WTC11 (cell line): Measurements from ENCODE around the gene PTPN12.

Experiments
- ATF1 ChIP-seq: sonication (generic); formaldehyde crosslinking; IDR thresholded peaks from 2 replicates; pipeline ENCODE4 v1.8.1; 2023; ENCODE audit warnings: mild to moderate bottlenecking, moderate library complexity, missing genetic modification reagents
- CREB1 ChIP-seq: sonication (generic); formaldehyde crosslinking; IDR thresholded peaks from 2 replicates; pipeline ENCODE4 v1.8.0; 2023; ENCODE audit warnings: mild to moderate bottlenecking, missing genetic modification reagents
- E2F4 ChIP-seq: sonication (generic); formaldehyde crosslinking; IDR thresholded peaks from 2 replicates; pipeline ENCODE4 v1.8.1; 2022; ENCODE audit warnings: low read depth, mild to moderate bottlenecking, moderate library complexity, missing genetic modification reagents, borderline replicate concordance
- ELF4 ChIP-seq: sonication (generic); formaldehyde crosslinking; IDR thresholded peaks from 2 replicates; pipeline ENCODE4 v1.8.1; 2022; ENCODE audit warnings: low read depth, mild to moderate bottlenecking, moderate library complexity, missing genetic modification reagents
- NR2C2 ChIP-seq: sonication (generic); formaldehyde crosslinking; IDR thresholded peaks from 2 replicates; pipeline ENCODE4 v1.8.0; 2022; ENCODE audit warnings: mild to moderate bottlenecking, missing genetic modification reagents
- SMAD4 ChIP-seq: sonication (generic); formaldehyde crosslinking; IDR thresholded peaks from 2 replicates; pipeline ENCODE4 v1.8.0; 2022; ENCODE audit warnings: mild to moderate bottlenecking, missing genetic modification reagents
- TEAD4 ChIP-seq: sonication (generic); formaldehyde crosslinking; IDR thresholded peaks from 2 replicates; pipeline ENCODE4 v1.8.0; 2022; ENCODE audit warnings: mild to moderate bottlenecking, missing genetic modification reagents
- ZNF121 ChIP-seq: sonication (generic); formaldehyde crosslinking; IDR thresholded peaks from 2 replicates; pipeline ENCODE4 v1.8.0; 2023; ENCODE audit warnings: missing genetic modification reagents
- ZNF232 ChIP-seq: sonication (generic); formaldehyde crosslinking; IDR thresholded peaks from 2 replicates; pipeline ENCODE4 v1.8.0; 2022; ENCODE audit warnings: mild to moderate bottlenecking, missing genetic modification reagents
- ZNF263 ChIP-seq: sonication (generic); formaldehyde crosslinking; IDR thresholded peaks from 2 replicates; pipeline ENCODE4 v1.8.1; 2022; ENCODE audit warnings: low read depth, mild to moderate bottlenecking, moderate library complexity, missing genetic modification reagents
- ZNF317 ChIP-seq: sonication (generic); formaldehyde crosslinking; IDR thresholded peaks from 2 replicates; pipeline ENCODE4 v1.8.1; 2023; ENCODE audit warnings: low read depth, mild to moderate bottlenecking, moderate library complexity, missing genetic modification reagents, borderline replicate concordance
- TF ChIP-seq, protein P1 (sequence below): fragments of 200-600 bp; IDR thresholded peaks from 2 replicates; pipeline ENCODE4 v1.8.0; 2022; ENCODE audit warnings: antibody characterized with exemption
- TF ChIP-seq, protein P2 (sequence below): sonication (generic); formaldehyde crosslinking; IDR thresholded peaks from 2 replicates; pipeline ENCODE4 v1.8.0; 2022; ENCODE audit warnings: mild to moderate bottlenecking, missing genetic modification reagents
- TF ChIP-seq, protein P3 (sequence below): sonication (generic); formaldehyde crosslinking; IDR thresholded peaks from 2 replicates; pipeline ENCODE4 v1.8.1; 2022; ENCODE audit warnings: mild to moderate bottlenecking, missing genetic modification reagents, moderate library complexity, borderline replicate concordance

GRCh38 chr7:77627309-77627676 lies 90.2 kb downstream of the PTPN12 start:
- TF ChIP-seq NR2C2 (CRISPR knock-in tag): no peak
- TF ChIP-seq CREB1 (CRISPR knock-in tag): no peak
- TF ChIP-seq, protein P1, sequence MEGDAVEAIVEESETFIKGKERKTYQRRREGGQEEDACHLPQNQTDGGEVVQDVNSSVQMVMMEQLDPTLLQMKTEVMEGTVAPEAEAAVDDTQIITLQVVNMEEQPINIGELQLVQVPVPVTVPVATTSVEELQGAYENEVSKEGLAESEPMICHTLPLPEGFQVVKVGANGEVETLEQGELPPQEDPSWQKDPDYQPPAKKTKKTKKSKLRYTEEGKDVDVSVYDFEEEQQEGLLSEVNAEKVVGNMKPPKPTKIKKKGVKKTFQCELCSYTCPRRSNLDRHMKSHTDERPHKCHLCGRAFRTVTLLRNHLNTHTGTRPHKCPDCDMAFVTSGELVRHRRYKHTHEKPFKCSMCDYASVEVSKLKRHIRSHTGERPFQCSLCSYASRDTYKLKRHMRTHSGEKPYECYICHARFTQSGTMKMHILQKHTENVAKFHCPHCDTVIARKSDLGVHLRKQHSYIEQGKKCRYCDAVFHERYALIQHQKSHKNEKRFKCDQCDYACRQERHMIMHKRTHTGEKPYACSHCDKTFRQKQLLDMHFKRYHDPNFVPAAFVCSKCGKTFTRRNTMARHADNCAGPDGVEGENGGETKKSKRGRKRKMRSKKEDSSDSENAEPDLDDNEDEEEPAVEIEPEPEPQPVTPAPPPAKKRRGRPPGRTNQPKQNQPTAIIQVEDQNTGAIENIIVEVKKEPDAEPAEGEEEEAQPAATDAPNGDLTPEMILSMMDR: no peak
- TF ChIP-seq TEAD4: no peak
- TF ChIP-seq ATF1 (CRISPR knock-in tag): no peak
- TF ChIP-seq, protein P2, sequence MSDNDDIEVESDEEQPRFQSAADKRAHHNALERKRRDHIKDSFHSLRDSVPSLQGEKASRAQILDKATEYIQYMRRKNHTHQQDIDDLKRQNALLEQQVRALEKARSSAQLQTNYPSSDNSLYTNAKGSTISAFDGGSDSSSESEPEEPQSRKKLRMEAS (CRISPR knock-in tag): no peak
- TF ChIP-seq SMAD4 (CRISPR knock-in tag): no peak
- no peak for TF ChIP-seq ZNF232
- TF ChIP-seq E2F4: no peak
- TF ChIP-seq ZNF121 (CRISPR knock-in tag): no peak
- TF ChIP-seq ELF4 (CRISPR knock-in tag): no peak
- no peak for TF ChIP-seq ZNF317
- TF ChIP-seq, protein P3, sequence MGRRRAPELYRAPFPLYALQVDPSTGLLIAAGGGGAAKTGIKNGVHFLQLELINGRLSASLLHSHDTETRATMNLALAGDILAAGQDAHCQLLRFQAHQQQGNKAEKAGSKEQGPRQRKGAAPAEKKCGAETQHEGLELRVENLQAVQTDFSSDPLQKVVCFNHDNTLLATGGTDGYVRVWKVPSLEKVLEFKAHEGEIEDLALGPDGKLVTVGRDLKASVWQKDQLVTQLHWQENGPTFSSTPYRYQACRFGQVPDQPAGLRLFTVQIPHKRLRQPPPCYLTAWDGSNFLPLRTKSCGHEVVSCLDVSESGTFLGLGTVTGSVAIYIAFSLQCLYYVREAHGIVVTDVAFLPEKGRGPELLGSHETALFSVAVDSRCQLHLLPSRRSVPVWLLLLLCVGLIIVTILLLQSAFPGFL: no peak
- TF ChIP-seq ZNF263 (CRISPR knock-in tag): no peak
